ENCODE measurements around the gene ANKIB1.

ANKIB1 gene

GRCh38 chr7:92275327-92275726 is 29.6 kb downstream of the ANKIB1 start:
- no peak for DNase-seq

- DNase-seq, result no peak
Observed at GRCh38 chr7:92276460-92276864, 30.7 kb downstream of the ANKIB1 start.

GRCh38 chr7:92279396-92280031 is 33.7 kb downstream of the ANKIB1 start:
- no peak for DNase-seq

GRCh38 chr7:92281031-92281430 is 35.3 kb downstream of the ANKIB1 start:
- no peak for DNase-seq

GRCh38 chr7:92282221-92282814 is 36.5 kb downstream of the ANKIB1 start:
- DNase-seq, result no peak

- no peak for DNase-seq
Observed at GRCh38 chr7:92282930-92283329, 37.2 kb downstream of the ANKIB1 start.

GRCh38 chr7:92289321-92289720 is 43.5 kb downstream of the ANKIB1 start:
- DNase-seq, result no peak

GRCh38 chr7:92292981-92293380 is 47.2 kb downstream of the ANKIB1 start:
- no peak for DNase-seq

GRCh38 chr7:92293896-92294590 is 48.3 kb downstream of the ANKIB1 start:
- no peak for DNase-seq

- DNase-seq, result no peak
Observed at GRCh38 chr7:92295391-92295790, 49.6 kb downstream of the ANKIB1 start.

GRCh38 chr7:92296235-92296634 is 50.5 kb downstream of the ANKIB1 start:
- no peak for DNase-seq

- no peak for DNase-seq
Observed at GRCh38 chr7:92296880-92297445, 51.2 kb downstream of the ANKIB1 start.

GRCh38 chr7:92297736-92298135 is 52.0 kb downstream of the ANKIB1 start:
- no peak for DNase-seq

- DNase-seq, result no peak
Observed at GRCh38 chr7:92303761-92304160, 58.0 kb downstream of the ANKIB1 start.

- DNase-seq, result no peak
Observed at GRCh38 chr7:92304406-92304893, 58.7 kb downstream of the ANKIB1 start.

- no peak for DNase-seq
Observed at GRCh38 chr7:92306153-92306552, 60.4 kb downstream of the ANKIB1 start.

GRCh38 chr7:92313055-92313454 is 67.3 kb downstream of the ANKIB1 start:
- DNase-seq, result no peak

GRCh38 chr7:92319243-92319642 is 73.5 kb downstream of the ANKIB1 start:
- no peak for DNase-seq

- no peak for DNase-seq
Observed at GRCh38 chr7:92325173-92325572, 79.4 kb downstream of the ANKIB1 start.

- no peak for DNase-seq
Observed at GRCh38 chr7:92325858-92326257, 80.1 kb downstream of the ANKIB1 start.

GRCh38 chr7:92330835-92331438 is 85.2 kb downstream of the ANKIB1 start:
- DNase-seq, result no peak

- no peak for DNase-seq
Observed at GRCh38 chr7:92331508-92331907, 85.7 kb downstream of the ANKIB1 start.

- DNase-seq, result no peak
Observed at GRCh38 chr7:92332782-92333181, 87.0 kb downstream of the ANKIB1 start.
